GM18519 (cell line): ENCODE data around the gene ST14.
"Not testable (repeated sequence)": the region's sequence is repeated elsewhere in the genome, so short reads cannot be mapped to it uniquely, and the experiment has no call there.

ENCODE experiments used
- ATAC-seq: cut with Tn5 transposase; IDR thresholded peaks from one replicate; pipeline ENCODE4 v1.9.1; 2021; ENCODE audit warnings: mild to moderate bottlenecking, moderate library complexity; ENCODE audit not compliant: unreplicated experiment, low FRiP score

The ST14 gene

GRCh38 chr11:130183878-130184610, 24.5 kb downstream of the ST14 start:
- no peak for ATAC-seq

DNA sequence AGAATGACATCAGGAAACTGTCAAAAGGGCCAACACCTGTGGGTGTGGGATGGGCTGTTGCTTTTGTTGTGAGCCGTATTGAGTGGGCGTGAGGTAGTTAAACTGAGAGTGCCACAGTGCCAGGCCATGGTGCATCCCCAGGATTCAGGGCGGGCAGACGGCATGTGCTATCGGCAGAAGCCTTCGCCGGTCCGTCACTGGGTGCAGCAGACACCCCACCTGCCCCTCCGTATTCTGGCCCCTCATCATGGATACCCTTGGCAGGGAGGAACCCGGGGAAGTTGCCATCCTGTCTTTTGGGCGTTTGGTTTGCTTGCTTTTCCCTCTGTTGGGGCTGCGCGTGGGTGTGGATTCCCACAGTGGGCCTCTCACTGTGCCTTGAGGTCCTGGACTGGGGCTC, 27.5 kb downstream of the ST14 start:
- ATAC-seq: no peak

DNA sequence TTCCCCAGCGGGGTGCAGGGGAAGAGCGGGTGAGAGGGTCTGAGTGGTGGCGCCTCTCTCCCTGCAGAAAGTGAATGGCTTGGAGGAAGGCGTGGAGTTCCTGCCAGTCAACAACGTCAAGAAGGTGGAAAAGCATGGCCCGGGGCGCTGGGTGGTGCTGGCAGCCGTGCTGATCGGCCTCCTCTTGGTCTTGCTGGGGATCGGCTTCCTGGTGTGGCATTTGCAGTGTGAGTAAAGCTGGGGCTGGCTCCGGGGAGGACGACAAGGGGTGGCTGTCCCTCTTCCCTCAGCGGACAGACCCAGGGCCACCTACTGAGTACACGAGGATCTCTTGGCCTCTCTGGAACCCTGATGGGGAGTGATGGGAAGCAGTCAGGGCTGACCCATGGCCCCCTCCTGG, 28.5 kb downstream of the ST14 start:
- ATAC-seq: no peak

GRCh38 chr11:130188585-130189347, 29.2 kb downstream of the ST14 start:
- no peak for ATAC-seq

- ATAC-seq: no peak
Measured at GRCh38 chr11:130189492-130190210, 30.1 kb downstream of the ST14 start.

- ATAC-seq: no peak
Measured at GRCh38 chr11:130190371-130190881, 30.8 kb downstream of the ST14 start.

GRCh38 chr11:130191896-130192295, 32.3 kb downstream of the ST14 start:
- no peak for ATAC-seq

DNA sequence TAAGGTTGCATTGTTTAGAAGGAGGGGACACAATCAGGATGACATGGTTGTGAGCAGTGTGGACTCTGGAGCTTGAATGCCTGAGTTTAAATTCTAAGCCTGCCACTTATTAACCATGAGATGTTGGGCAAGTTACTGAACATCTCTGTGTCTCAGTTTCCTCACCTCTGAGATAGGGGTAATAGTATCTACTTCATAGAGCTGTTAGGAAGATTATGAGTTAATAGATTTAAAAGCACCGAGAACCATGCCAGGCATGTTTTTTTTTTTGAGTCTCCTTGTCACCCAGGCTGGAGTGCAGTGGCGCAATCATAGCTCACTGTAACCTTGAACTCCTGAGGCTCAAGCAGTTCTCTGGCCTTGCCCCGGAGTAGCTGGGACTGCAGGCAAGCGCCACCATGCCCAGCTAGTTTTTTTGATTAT, 33.3 kb downstream of the ST14 start:
- no peak for ATAC-seq

DNA sequence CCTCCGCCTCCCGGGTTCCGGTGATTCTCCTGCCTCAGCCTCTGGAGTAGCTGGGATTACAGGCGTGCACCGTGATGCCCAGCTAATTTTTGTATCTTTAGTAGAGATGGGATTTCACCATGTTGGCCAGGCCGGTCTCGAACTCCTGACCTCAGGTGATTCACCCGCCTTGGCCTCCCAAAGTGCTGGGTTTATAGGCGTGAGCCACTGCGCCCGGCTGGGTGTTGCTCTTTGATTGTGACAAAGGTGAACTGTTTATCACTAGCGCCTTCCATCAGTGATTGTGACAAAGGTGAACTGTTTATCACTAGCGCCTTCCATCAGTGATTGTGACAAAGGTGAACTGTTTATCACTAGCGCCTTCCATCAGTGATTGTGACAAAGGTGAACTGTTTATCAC, 34.0 kb downstream of the ST14 start:
- not testable (repeated sequence) for ATAC-seq

DNA sequence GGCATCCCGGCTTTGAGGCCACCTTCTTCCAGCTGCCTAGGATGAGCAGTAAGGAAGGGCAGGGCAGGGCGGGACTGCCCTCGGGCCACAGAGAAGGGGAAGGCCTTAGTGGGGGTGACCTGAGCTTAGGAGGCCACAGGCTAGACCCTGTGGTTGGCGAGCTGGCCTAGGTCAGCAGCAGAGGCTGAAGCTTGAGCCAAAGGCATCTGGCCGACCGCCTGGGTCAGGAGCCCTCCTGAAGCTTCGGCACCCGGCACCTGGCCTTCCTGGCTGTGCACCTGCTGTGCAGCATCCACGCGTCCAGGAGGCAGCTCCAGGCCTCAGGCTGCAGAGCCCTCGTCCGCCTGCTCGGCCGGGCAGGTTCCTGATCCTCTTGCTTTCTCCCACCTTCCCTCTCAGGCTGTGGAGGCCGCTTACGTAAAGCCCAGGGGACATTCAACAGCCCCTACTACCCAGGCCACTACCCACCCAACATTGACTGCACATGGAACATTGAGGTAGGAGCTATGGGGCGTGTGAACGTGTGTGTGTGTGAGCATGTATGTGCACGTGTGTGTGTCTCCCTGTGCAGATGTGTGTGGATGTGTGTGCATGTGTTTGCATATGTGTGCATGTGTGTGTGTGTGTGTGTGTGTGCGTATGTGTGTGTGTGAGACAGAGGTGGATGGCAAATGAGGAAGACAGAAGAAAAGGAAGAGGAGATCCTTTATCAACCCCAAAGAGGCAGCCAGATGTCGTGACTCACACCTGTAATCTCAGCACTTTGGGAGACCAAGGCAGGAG, 34.9 kb downstream of the ST14 start:
- no peak for ATAC-seq

GRCh38 chr11:130197386-130198035, 37.9 kb downstream of the ST14 start:
- no peak for ATAC-seq

DNA sequence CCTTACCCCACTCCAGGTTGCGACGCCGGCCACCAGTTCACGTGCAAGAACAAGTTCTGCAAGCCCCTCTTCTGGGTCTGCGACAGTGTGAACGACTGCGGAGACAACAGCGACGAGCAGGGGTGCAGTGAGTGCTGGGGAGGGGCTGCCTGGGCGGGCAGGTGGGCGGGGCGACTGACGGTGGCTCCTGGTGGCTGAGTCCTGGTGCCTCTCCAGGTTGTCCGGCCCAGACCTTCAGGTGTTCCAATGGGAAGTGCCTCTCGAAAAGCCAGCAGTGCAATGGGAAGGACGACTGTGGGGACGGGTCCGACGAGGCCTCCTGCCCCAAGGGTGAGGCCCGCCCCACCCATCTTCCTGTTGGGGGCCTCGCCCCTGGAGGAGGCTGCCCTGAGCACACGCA, 38.7 kb downstream of the ST14 start:
- no peak for ATAC-seq

GRCh38 chr11:130198964-130199363, 39.4 kb downstream of the ST14 start:
- no peak for ATAC-seq

DNA sequence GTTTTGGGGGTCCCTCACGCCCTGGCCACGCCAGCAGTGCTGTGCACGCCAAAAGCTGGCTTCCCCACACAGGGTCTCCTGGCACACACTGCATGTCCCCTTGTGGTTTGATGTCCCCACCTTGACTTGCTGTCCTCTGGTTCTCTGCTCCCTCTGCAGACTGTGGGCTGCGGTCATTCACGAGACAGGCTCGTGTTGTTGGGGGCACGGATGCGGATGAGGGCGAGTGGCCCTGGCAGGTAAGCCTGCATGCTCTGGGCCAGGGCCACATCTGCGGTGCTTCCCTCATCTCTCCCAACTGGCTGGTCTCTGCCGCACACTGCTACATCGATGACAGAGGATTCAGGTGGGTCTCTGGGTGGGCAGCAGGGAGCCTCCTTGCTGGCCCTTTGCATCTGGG, 40.2 kb downstream of the ST14 start:
- ATAC-seq: no peak

DNA sequence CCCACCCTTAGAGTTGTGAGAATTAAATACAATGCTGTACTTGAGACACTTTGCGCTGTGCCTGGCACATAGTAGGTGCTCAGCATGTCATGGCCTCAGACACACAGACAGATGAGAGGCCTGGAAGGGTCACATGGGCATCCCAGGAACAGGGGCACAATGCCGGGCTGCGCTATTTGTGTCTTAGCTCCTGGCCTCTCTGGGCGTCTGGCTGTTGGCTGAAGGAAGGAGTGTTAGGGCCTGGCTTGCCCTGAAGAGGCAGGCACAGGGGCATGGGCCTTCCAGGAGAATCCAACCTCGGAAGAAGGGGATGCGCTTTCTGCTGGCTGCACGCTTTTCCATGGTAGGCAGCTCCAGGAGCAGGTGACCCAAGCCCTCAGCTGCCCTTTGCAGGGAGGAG, 41.4 kb downstream of the ST14 start:
- ATAC-seq: no peak

GRCh38 chr11:130202009-130202817, 42.6 kb downstream of the ST14 start:
- no peak for ATAC-seq

- ATAC-seq: no peak
Measured at GRCh38 chr11:130202818-130203689, 43.5 kb downstream of the ST14 start.
